ENCODE results near the gene KRTAP5-5.
"Not testable (repeated sequence)": the region's sequence is repeated elsewhere in the genome, so short reads cannot be mapped to it uniquely, and the experiment has no call there.

Gene KRTAP5-5

DNA sequence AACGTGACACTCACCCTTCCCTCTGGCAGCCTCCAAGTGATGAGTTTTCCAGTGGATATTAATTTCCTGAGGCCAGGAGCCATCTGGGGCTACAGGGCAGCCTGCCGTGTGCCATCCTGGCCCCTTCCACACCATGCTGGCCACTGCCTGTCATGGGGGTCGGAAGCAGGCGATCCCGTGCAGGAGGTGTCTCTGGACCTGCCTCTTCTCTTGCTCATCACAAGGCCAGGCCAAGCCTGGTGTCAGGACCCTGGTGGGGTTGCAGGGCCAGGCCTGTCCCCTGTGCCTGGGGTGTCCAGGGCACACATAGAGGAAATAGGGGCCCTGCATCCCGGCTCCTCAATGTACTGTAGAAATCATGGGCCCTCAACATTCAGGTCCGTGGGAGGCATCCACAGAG, 24.9 kb upstream of the KRTAP5-5 start:
- DNase-seq = no peak
- in situ Hi-C loops (cut with MboI; ENCODE audit: low pct_unique_long_range_greater_than_20kb, low sequenced_read_pairs) = no loop called here

DNA sequence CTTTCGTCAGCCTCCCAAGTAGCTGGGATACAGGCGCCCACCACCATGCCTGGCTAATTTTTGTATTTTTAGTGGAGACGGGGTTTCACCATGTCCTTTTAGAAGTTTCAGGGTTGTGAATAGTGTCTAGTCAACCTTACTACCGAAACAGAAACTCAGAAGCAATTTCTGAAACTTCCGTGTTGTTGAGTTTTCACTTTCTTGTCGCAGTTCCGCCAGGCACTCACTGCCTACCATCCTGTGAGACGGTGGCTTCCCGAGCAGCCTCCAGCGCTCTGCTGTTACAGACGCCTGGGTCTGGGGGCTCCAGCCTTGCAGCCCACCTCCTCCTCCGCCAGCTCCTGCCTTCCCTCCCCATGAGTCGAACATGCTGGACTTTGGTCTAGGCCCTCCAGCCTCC, 23.7 kb upstream of the KRTAP5-5 start:
- in situ Hi-C loops (cut with MboI; ENCODE audit: low pct_unique_long_range_greater_than_20kb, low sequenced_read_pairs); DNase-seq: not testable (repeated sequence)

DNA sequence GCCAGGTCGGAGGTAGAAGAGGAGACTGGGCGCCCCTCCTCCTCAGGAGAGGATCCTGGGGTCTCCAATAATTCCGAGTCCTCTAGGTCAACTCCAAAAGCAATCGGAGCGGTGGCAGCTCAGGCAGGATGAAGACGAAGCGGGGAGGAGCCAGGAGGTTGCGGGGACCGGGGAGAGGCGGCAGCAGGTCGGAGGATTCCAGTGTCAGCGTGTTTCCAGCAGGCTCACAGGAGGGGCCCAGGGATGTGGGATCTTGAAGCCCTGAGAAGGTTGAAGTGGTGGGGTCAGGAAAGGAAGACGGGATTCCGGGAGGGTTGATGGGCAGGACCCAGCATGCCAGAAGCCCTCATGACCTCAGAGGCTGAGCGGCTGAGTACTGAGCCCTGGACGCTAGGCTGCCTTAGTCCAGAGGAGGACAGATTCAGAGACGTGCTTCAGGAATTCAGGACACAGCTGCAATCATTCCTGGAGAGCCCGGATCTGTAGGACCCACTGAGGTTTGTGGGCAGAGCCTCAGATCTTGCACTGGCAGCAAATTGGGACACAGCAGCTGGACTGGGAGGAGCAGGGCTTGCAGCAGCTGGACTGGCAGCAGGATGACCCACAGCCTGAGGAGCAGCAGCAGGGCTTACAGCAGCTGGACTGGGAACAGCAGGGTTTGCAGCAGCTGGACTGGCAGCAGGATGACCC, 22.3 kb upstream of the KRTAP5-5 start:
- DNase-seq; in situ Hi-C loops (cut with MboI; ENCODE audit: low pct_unique_long_range_greater_than_20kb, low sequenced_read_pairs): not testable (repeated sequence)

DNA sequence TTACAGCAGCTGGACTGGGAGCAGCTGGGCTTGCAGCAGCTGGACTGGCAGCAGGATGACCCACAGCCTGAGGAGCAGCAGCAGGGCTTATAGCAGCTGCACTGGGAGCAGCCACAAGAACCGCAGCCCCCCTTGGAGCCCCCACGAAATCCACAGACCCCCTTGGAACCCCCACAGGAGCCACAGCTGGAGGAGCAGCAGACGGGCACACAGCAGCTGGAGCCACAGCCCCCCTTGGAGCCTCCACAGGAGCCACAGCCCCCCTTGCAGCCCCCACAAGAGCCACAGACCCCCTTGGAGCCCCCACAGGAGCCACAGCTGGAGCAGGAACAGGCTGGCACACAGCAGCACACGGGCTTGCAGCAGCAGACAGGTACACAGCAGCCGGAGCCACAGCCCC, 21.7 kb upstream of the KRTAP5-5 start:
- DNase-seq; in situ Hi-C loops (cut with MboI; ENCODE audit: low pct_unique_long_range_greater_than_20kb, low sequenced_read_pairs): not testable (repeated sequence)

DNA sequence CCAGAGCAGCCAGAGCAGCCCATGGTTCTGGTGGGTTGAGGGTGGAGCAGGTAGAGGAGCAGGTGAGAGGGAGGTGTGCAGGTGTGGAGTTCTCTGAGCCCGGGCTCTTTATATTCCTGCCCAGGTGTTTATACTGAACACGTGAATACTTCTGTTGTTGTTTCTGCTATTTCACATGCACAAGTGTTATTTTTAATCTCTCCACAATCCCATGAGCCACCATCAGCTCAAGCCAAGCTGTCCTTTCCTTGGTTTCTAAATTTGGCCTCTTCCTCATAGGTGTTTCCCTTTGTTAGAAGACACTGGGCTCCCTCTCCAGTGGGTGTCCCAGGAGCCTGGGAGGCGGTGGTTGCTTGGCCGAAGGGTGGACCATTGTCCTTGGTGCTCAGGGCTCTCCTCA, 21.2 kb upstream of the KRTAP5-5 start, which contains the start of gene KRTAP5-3:
KRTAP5-3 (minus strand) TSS at position 101 of the 400 bp plus-strand sequence; CDS start at position 23, 78 bp downstream.
- in situ Hi-C loops (cut with MboI; ENCODE audit: low pct_unique_long_range_greater_than_20kb, low sequenced_read_pairs) = no loop called here
- DNase-seq = no peak

DNA sequence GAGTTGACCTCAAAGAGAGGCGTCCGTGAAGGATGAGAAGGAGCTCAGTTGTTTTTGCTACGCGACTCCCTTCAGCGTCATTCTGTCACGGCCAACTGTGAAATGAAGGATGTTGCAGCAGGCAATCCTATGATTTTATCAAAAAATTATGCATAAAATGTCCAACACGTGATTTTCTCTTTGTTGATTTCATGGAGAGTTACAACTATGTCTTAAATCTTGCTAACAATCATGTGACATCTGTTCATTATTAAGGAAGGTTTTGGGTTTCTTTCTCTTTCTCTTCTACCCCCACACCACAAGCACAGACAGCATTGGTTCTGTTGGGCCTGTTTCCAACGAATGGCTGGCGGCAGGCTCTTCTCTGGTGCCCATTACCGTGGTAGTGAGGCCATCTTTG, 11.3 kb upstream of the KRTAP5-5 start:
- in situ Hi-C loops (cut with MboI; ENCODE audit: low pct_unique_long_range_greater_than_20kb, low sequenced_read_pairs) = no loop called here
- no peak for DNase-seq

DNA sequence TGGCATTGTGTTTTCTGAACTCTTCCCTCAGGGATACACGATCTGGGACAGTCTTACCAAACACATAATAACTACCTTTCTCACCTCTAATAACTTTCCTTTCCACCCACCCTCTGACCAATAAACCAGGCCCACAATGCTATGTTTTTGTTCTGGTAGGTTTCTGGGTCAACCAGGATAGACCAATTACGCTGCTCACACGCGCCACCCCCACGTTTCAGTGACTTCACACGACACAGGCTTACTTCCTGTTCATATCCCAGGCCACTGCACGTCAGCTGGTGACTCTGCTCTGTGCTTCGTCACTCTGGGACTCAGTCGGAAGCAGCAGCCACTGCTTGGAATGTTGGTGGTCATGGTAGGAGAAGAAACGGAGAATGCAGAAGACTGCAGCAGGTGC, 10.1 kb upstream of the KRTAP5-5 start:
- in situ Hi-C loops (cut with MboI; ENCODE audit: low pct_unique_long_range_greater_than_20kb, low sequenced_read_pairs) = no loop called here
- peak; percentile 50 for DNase-seq

DNA sequence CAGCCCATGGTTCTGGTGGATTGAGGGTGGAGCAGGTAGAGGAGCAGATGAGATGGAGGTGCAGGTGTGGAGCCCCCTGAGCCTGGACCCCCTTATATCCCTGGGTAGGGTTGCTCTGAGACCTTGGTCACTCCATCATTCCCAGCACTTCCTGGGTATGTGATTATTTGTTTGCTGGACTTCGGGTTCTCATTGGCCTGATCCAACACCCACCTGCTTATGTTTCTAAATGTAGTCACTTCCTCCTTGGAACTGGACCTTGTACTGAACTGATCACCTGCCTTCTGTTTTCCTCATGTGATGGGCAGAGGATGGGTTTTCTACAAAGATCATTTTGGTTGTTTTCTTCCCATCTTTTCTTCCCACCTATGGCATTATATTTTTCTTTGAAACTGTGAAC, 7.5 kb upstream of the KRTAP5-5 start, which contains the start of gene KRTAP5-4:
KRTAP5-4 (minus strand) TSS at position 53 of the 400 bp plus-strand sequence; CDS start at position 8, 45 bp downstream.
- DNase-seq = no peak
- in situ Hi-C loops (cut with MboI; ENCODE audit: low pct_unique_long_range_greater_than_20kb, low sequenced_read_pairs) = no loop called here

DNA sequence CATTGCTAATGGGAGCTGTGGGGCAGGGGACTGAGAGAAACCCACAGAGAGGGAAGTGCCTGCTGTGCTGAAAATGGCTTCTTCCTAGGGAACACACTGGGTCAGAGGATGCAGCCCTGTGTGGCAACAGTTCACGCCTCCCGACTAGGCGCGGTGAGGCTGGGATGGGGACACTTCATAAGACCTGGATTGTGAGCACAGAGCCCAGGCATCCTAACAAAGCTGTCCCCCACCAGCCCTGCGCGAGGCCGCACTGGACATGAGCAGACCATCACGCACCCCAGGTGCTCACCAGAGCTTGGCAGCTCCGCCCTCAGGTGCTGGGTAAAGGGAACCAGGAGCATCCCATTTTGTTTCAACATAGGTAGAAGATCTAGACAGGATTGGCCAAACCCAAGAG, 5.9 kb upstream of the KRTAP5-5 start:
- DNase-seq = no peak
- in situ Hi-C loops (cut with MboI; ENCODE audit: low pct_unique_long_range_greater_than_20kb, low sequenced_read_pairs) = no loop called here

DNA sequence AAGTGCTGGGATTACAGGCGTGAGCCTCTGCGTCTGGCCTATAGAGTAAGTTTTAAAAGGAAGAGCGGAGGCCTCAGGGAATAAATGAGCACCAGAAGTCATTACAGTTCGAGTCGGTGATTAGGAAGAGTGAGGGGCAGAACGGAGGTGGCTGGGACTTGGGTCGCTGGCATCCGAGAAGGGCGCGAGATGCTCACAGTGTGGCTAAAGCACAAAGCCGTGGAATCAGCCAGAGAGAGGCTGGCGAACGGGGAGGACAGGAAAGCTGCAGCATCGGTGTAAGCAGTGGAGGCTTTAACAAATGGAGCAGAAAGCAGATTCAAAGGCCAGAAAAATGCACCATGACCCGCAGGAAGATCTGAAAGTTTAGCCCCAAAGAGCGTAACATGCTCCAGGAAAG, 5.0 kb upstream of the KRTAP5-5 start:
- DNase-seq = no peak
- in situ Hi-C loops (cut with MboI; ENCODE audit: low pct_unique_long_range_greater_than_20kb, low sequenced_read_pairs) = no loop called here

DNA sequence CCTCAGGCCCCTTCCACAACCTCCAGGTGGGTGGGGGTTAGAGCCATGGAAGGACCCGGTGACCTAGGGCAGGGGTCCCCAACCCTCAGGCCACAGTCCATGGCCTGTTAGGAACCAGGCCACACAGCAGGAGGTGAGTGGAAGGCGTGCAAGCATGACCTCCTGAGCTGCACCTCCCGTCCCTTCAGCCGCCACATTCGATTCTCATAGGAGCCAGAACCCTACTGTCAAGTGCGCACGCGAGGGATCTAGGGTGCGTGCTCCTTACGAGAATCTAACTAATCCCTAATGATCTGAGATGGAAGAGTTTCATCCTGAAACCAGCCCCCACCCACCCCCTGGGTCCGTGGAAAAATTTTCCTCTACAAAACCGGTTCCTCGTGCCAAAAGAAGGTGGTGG, 4.0 kb upstream of the KRTAP5-5 start:
- no peak for DNase-seq
- in situ Hi-C loops (cut with MboI; ENCODE audit: low pct_unique_long_range_greater_than_20kb, low sequenced_read_pairs) = no loop called here

DNA sequence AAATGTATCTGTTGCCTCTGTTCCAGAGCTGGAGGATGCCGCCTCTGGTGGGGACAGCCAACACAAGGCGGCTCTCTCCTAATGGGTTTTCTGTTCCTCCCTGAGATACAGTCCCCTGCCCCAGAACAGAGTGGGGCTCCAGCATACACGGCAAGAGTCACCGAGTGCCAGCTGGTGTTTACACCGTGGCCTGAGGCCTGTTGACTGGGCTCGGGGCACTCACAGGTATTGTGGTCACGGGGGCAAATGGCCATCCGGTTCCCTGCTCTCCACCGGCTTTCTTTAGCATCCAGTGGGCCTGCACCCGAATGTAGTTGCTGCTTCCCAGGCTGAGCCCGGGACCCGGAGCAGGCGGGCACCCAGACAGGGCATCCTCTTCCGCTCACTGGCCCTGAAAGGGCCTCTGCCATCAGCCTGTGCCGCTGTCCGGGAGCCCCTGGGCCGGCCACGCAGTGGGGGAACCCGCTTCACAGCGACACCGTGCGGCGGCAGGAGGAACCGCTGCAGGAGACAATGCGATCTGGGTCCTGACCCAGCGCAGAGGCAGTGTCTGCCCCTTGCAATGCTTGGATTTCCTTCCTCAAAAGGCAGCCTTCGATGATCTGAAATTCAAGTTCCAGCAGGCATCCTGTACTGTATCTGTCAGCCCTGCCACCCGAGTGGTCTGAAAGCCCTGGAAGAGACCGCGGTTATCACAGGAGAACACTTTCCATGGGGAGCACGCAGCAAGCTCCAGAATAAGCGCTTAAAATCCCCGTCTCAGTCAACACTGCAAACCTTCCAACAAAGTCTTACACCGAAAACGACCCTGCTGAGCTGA, 859 bp upstream of the KRTAP5-5 start:
- peak; percentile 56 for DNase-seq
- in situ Hi-C loops (cut with MboI; ENCODE audit: low pct_unique_long_range_greater_than_20kb, low sequenced_read_pairs) = no loop called here

DNA sequence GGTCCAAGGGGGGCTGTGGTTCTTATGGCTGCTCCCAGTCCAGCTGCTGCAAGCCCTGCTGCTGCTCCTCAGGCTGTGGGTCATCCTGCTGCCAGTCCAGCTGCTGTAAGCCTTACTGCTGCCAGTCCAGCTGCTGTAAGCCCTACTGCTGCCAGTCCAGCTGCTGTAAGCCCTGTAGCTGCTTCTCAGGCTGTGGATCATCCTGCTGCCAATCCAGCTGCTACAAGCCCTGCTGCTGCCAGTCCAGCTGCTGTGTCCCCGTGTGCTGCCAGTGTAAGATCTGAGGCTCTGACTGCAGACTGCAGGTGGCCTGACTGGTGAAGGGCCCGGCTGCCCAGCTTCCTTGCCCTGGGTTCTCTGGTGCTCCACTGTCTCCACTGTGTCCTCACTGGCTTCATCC, 696 bp downstream of the KRTAP5-5 start:
- no peak for DNase-seq
- in situ Hi-C loops (cut with MboI; ENCODE audit: low pct_unique_long_range_greater_than_20kb, low sequenced_read_pairs) = no loop called here

DNA sequence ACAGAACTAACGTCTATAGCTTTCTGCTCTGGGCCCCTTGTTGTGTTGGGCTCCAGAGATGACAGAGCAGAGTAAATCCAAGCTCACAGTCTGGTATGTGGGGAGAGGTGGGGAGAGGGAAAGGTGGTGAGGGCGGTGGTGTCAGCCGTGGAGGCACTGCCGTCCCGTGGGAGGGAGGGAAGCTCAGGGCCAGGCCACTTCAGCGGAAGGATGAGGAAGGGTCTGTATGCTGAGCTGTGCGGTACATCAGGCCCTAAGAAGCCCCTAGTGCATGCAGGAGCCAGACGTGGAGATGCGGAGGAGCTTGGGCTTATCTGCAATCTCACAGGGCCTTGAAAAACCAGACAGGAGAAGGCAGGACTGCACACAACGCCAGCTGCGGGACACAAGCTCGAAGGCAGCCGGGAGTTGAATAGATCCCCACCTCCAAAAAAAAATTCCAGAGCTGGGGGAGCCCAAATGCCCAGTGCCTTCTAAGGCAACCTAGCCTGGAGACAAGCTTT, 1.5 kb downstream of the KRTAP5-5 start:
- in situ Hi-C loops (cut with MboI; ENCODE audit: low pct_unique_long_range_greater_than_20kb, low sequenced_read_pairs) = no loop called here
- DNase-seq = no peak

DNA sequence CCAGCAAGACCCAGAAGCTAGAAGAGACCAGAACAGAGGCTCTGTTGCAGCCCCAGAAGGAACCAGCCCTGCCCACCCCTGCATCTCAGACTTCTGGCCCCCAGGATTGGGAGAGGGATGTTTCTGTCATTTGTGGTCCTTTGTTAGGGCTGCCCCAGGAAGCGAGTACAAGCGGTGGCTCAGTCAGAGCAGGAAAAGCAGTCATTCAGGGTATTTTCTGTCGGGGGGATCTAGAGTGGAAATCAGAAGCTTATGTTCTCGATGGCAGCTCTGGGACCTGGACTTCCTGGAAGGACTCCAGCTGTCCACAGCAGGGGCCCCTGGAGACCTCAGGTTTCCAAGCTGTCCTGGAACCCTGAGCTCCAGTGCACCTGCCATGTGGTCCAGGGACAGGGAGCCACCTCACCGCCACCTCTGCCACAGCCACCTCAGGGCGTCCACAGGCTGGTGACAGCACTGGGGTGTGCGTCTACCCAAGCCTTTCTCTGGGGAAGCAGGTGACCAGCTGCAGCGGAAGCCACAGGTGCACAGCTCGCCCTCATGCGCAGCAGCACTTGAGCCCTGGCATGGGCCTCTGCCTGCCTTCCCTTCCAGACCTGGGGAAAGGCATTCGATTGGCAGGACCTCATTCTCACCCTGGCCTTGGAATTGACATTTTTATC, 2.6 kb downstream of the KRTAP5-5 start:
- in situ Hi-C loops (cut with MboI; ENCODE audit: low pct_unique_long_range_greater_than_20kb, low sequenced_read_pairs) = no loop called here
- no peak for DNase-seq

DNA sequence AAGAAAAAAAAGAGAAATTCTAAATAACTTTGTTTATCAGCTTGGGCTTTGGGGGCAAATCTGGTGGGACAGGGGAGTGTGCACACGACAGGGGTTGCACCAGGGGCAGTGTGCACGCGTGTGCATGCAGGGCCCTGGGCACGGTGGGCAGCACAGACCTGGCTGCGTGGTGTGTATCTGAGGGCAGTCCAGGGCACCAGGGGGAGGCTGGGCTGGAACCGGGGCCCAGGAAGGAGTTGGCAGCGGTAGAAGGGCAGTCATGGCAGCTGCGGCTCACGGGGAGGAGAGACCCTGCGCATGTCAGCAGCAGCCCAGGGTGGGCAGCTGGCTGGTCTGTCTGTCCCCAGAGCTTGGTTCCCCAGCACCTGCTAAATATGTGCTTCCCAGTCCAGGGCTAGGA, 4.3 kb downstream of the KRTAP5-5 start:
- in situ Hi-C loops (cut with MboI; ENCODE audit: low pct_unique_long_range_greater_than_20kb, low sequenced_read_pairs) = no loop called here
- DNase-seq = no peak

DNA sequence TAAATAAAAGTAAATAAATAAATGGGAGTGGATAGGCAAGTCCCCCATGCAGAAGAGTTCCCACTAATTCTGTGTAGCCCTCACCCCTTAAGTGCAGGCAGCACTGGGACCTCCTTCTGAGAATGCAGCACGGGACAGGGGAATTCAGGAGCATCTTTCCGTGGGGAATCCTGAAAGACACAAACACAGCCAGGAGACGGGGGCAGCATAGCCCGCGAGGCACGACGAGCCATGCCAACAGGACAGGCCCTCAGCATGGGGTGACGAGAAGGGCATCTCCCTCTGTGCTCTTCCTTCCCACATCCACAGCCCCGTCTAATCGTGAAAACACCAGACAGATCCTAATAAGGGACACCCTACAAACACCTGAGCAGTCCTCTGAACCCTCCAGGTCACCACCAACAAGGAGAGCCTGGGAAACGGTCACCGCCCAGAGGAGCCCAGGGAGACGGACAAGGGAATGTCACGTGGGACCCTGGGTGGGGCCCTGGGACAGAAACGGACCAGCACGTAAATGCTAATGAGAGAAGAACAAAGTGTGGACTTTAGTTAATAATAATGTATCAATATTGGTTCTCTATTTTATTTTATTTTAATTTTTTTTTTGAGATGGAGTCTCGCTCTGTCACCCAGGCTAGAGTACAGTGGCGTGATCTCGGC, 6.8 kb downstream of the KRTAP5-5 start:
- DNase-seq = no peak
- in situ Hi-C loops (cut with MboI; ENCODE audit: low pct_unique_long_range_greater_than_20kb, low sequenced_read_pairs) = no loop called here

DNA sequence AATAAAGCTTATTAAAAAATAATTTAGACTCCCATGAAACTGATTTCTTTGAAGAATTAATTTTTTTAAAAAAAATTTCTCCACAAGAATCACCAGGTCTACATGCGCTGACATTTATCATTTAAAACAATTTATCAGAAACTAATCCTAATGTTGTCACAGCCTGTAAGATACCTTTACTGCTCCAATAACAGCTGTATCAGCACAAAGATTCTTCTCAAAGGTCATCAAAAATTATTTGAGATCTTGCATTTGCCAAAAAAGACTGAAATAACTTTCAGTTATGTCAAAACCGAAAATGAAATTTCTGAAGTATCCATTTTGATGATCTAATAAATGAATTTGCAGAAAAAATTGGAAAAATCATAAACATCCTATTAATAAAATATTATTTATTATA, 8.1 kb downstream of the KRTAP5-5 start:
- DNase-seq = no peak
- in situ Hi-C loops (cut with MboI; ENCODE audit: low pct_unique_long_range_greater_than_20kb, low sequenced_read_pairs) = no loop called here

DNA sequence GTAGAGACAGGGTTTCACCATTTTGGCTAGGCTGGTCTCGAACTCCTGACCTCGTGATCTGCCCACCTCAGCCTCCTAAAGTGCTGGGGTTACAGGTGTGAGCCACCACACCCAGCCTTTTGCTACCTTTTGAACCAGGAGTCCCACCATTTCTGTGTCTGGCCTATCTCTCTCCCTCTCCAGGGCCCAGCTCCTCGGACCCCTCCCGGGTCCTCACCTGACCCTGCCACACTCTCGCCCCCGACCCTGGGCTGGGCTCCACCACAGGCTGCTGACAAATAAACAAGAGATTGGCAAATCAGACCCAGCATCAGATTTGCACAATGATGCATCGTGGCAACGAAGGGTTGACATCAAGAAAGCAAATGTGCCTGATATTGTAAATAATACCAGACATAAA, 8.8 kb downstream of the KRTAP5-5 start:
- in situ Hi-C loops (cut with MboI; ENCODE audit: low pct_unique_long_range_greater_than_20kb, low sequenced_read_pairs) = no loop called here
- DNase-seq = no peak

Data from KBM-7 (cell line).